ENCODE results near the gene DNAJB1.
"Not testable (repeated sequence)": the region's sequence is repeated elsewhere in the genome, so short reads cannot be mapped to it uniquely, and the experiment has no call there.

Gene DNAJB1

GRCh38 chr19:14561249-14561648, 43.1 kb upstream of the DNAJB1 start:
- no peak overlapping the region for H3K4me3 ChIP-seq (ENCODE audit: low read length)
- peaks cover 5% of the 10 kb centered on the region for H3K36me3 ChIP-seq (ENCODE audit: control insufficient read depth, low read depth, low read length)
- no peaks in the 10 kb centered on the region for H3K9me3 ChIP-seq (ENCODE audit: control insufficient read depth, low read depth, low read length)
- H3K27ac ChIP-seq (ENCODE audit: low read length), result no peak overlapping the region
- peaks cover 22% of the 10 kb centered on the region for H3K4me1 ChIP-seq (ENCODE audit: control insufficient read depth, low read depth, low read length)
- no peak overlapping the region for H3K9ac ChIP-seq (ENCODE audit: low read length)
- H3K27me3 ChIP-seq (ENCODE audit: control insufficient read depth, insufficient read depth, low read length), result no peaks in the 10 kb centered on the region

- Histone ChIP-seq H3K4me1 (ENCODE audit: control insufficient read depth, low read depth, low read length) (peaks cover 22% of the 10 kb centered on the region), H3K36me3 (ENCODE audit: control insufficient read depth, low read depth, low read length) (peaks cover 5% of the 10 kb centered on the region), H3K27me3 (ENCODE audit: control insufficient read depth, insufficient read depth, low read length) (no peaks in the 10 kb centered on the region), H3K9ac (ENCODE audit: low read length) (no peak overlapping the region), H3K9me3 (ENCODE audit: control insufficient read depth, low read depth, low read length) (no peaks in the 10 kb centered on the region), H3K27ac (ENCODE audit: low read length) (no peak overlapping the region), H3K4me3 (ENCODE audit: low read length) (no peak overlapping the region)
Measured at GRCh38 chr19:14560776-14561108, 42.5 kb upstream of the DNAJB1 start.

- Histone ChIP-seq H3K4me1 (ENCODE audit: control insufficient read depth, low read depth, low read length) (peaks cover 22% of the 10 kb centered on the region), H3K9ac (ENCODE audit: low read length) (no peak overlapping the region), H3K4me3 (ENCODE audit: low read length) (no peak overlapping the region), H3K27me3 (ENCODE audit: control insufficient read depth, insufficient read depth, low read length) (no peaks in the 10 kb centered on the region), H3K36me3 (ENCODE audit: control insufficient read depth, low read depth, low read length) (peaks cover 2% of the 10 kb centered on the region), H3K9me3 (ENCODE audit: control insufficient read depth, low read depth, low read length) (no peaks in the 10 kb centered on the region), H3K27ac (ENCODE audit: low read length) (no peak overlapping the region)
Measured at GRCh38 chr19:14559916-14560775, 41.9 kb upstream of the DNAJB1 start.

GRCh38 chr19:14558370-14559066, 40.3 kb upstream of the DNAJB1 start:
- Histone ChIP-seq H3K9ac (ENCODE audit: low read length) (no peak overlapping the region), H3K4me3 (ENCODE audit: low read length) (no peak overlapping the region), H3K27ac (ENCODE audit: low read length) (no peak overlapping the region), H3K27me3 (ENCODE audit: control insufficient read depth, insufficient read depth, low read length) (no peaks in the 10 kb centered on the region), H3K4me1 (ENCODE audit: control insufficient read depth, low read depth, low read length) (peaks cover 17% of the 10 kb centered on the region), H3K9me3 (ENCODE audit: control insufficient read depth, low read depth, low read length) (no peaks in the 10 kb centered on the region), H3K36me3 (ENCODE audit: control insufficient read depth, low read depth, low read length) (no peaks in the 10 kb centered on the region)

GRCh38 chr19:14556662-14557188, 38.5 kb upstream of the DNAJB1 start:
- H3K36me3 ChIP-seq (ENCODE audit: control insufficient read depth, low read depth, low read length), result no peaks in the 10 kb centered on the region
- no peaks in the 10 kb centered on the region for H3K9me3 ChIP-seq (ENCODE audit: control insufficient read depth, low read depth, low read length)
- H3K4me3 ChIP-seq (ENCODE audit: low read length), result no peak overlapping the region
- H3K4me1 ChIP-seq (ENCODE audit: control insufficient read depth, low read depth, low read length), result peaks cover 3% of the 10 kb centered on the region
- no peak overlapping the region for H3K9ac ChIP-seq (ENCODE audit: low read length)
- H3K27me3 ChIP-seq (ENCODE audit: control insufficient read depth, insufficient read depth, low read length), result no peaks in the 10 kb centered on the region
- H3K27ac ChIP-seq (ENCODE audit: low read length), result no peak overlapping the region

- H3K4me1 ChIP-seq (ENCODE audit: control insufficient read depth, low read depth, low read length), result peaks cover 3% of the 10 kb centered on the region
- H3K9ac ChIP-seq (ENCODE audit: low read length), result no peak overlapping the region
- no peak overlapping the region for H3K27ac ChIP-seq (ENCODE audit: low read length)
- no peaks in the 10 kb centered on the region for H3K27me3 ChIP-seq (ENCODE audit: control insufficient read depth, insufficient read depth, low read length)
- H3K9me3 ChIP-seq (ENCODE audit: control insufficient read depth, low read depth, low read length), result no peaks in the 10 kb centered on the region
- no peak overlapping the region for H3K4me3 ChIP-seq (ENCODE audit: low read length)
- no peaks in the 10 kb centered on the region for H3K36me3 ChIP-seq (ENCODE audit: control insufficient read depth, low read depth, low read length)
Measured at GRCh38 chr19:14555918-14556661, 37.9 kb upstream of the DNAJB1 start.

- H3K9me3 ChIP-seq (ENCODE audit: control insufficient read depth, low read depth, low read length), result no peaks in the 10 kb centered on the region
- no peaks in the 10 kb centered on the region for H3K27me3 ChIP-seq (ENCODE audit: control insufficient read depth, insufficient read depth, low read length)
- H3K9ac ChIP-seq (ENCODE audit: low read length), result no peak overlapping the region
- no peaks in the 10 kb centered on the region for H3K36me3 ChIP-seq (ENCODE audit: control insufficient read depth, low read depth, low read length)
- H3K27ac ChIP-seq (ENCODE audit: low read length), result no peak overlapping the region
- no peak overlapping the region for H3K4me3 ChIP-seq (ENCODE audit: low read length)
- H3K4me1 ChIP-seq (ENCODE audit: control insufficient read depth, low read depth, low read length), result peaks cover 3% of the 10 kb centered on the region
Measured at GRCh38 chr19:14554382-14554812, 36.2 kb upstream of the DNAJB1 start.

- H3K4me1 ChIP-seq (ENCODE audit: control insufficient read depth, low read depth, low read length), result peaks cover 3% of the 10 kb centered on the region
- no peak overlapping the region for H3K4me3 ChIP-seq (ENCODE audit: low read length)
- no peaks in the 10 kb centered on the region for H3K9me3 ChIP-seq (ENCODE audit: control insufficient read depth, low read depth, low read length)
- H3K9ac ChIP-seq (ENCODE audit: low read length), result no peak overlapping the region
- H3K27ac ChIP-seq (ENCODE audit: low read length), result no peak overlapping the region
- H3K27me3 ChIP-seq (ENCODE audit: control insufficient read depth, insufficient read depth, low read length), result no peaks in the 10 kb centered on the region
- H3K36me3 ChIP-seq (ENCODE audit: control insufficient read depth, low read depth, low read length), result no peaks in the 10 kb centered on the region
Measured at GRCh38 chr19:14553939-14554243, 35.7 kb upstream of the DNAJB1 start.

- Histone ChIP-seq H3K27ac (ENCODE audit: low read length) (no peak overlapping the region), H3K4me1 (ENCODE audit: control insufficient read depth, low read depth, low read length) (peaks cover 3% of the 10 kb centered on the region), H3K9ac (ENCODE audit: low read length) (no peak overlapping the region), H3K36me3 (ENCODE audit: control insufficient read depth, low read depth, low read length) (no peaks in the 10 kb centered on the region), H3K4me3 (ENCODE audit: low read length) (no peak overlapping the region), H3K9me3 (ENCODE audit: control insufficient read depth, low read depth, low read length) (no peaks in the 10 kb centered on the region), H3K27me3 (ENCODE audit: control insufficient read depth, insufficient read depth, low read length) (no peaks in the 10 kb centered on the region)
Measured at GRCh38 chr19:14553042-14553938, 35.1 kb upstream of the DNAJB1 start.

- H3K4me1 ChIP-seq (ENCODE audit: control insufficient read depth, low read depth, low read length); H3K27me3 ChIP-seq (ENCODE audit: control insufficient read depth, insufficient read depth, low read length); H3K4me3 ChIP-seq (ENCODE audit: low read length); H3K27ac ChIP-seq (ENCODE audit: low read length); H3K9me3 ChIP-seq (ENCODE audit: control insufficient read depth, low read depth, low read length); H3K36me3 ChIP-seq (ENCODE audit: control insufficient read depth, low read depth, low read length); H3K9ac ChIP-seq (ENCODE audit: low read length): not testable (repeated sequence)
Measured at GRCh38 chr19:14552006-14552360, 33.8 kb upstream of the DNAJB1 start.

Measured in iPS-18a (cell line).